Gastroesophageal sphincter (tissue), 4 donors: ENCODE measurements around the gene AURKA. TPM values are rescaled to one million over a fixed set of nuclear protein-coding genes. Genes with fewer than 3 reads are reported as not detected.
A peak's percentile ranks its signal among the peaks of the same experiment; 100 is the strongest.

Source experiments
- ATAC-seq: fragments of 150-250 bp; one replicate; pipeline ENCODE4 v1.9.1; 2016; ENCODE audit warnings: mild to moderate bottlenecking, moderate library complexity
- H3K27ac ChIP-seq, 4 donors: fragments of 200-600 bp; sonication (generic) in 3 of 4; 1 replicate in 3 of 4; 2 replicates in 1 of 4; pipeline ENCODE4 v1.5.1; 2016 to 2019
- H3K27me3 ChIP-seq: fragments of 200-600 bp; sonication (generic); one replicate; pipeline ENCODE4 v1.5.1; 2019
- H3K36me3 ChIP-seq, 2 donors: fragments of 200-600 bp; sonication (generic); one replicate each; pipeline ENCODE4 v1.5.1; 2019; ENCODE audit warnings: control low read depth in 1 of 2
- H3K4me1 ChIP-seq, 3 donors: fragments of 200-600 bp; sonication (generic); 1 replicate in 2 of 3; 2 replicates in 1 of 3; pipeline ENCODE4 v1.5.1; 2016 to 2019; ENCODE audit warnings: control low read depth in 2 of 3
- H3K4me3 ChIP-seq, 2 donors: fragments of 200-600 bp; sonication (generic); one replicate each; pipeline ENCODE4 v1.5.1; 2019; ENCODE audit warnings: mild to moderate bottlenecking in 1 of 2, moderate library complexity in 1 of 2
- H3K9me3 ChIP-seq, 3 donors: fragments of 200-600 bp; sonication (generic); one replicate each; pipeline ENCODE4 v1.5.1; 2017 to 2019; ENCODE audit warnings: control low read depth in 2 of 3
- CTCF ChIP-seq, 4 experiments: fragments of 200-600 bp in 2 of 4; fragments of 450-650 bp in 2 of 4; sonication (generic) in 1 of 4; IDR thresholded peaks; one replicate each; pipeline ENCODE4 v1.5.1; 2017 to 2019; ENCODE audit warnings: antibody characterized with exemption in 4 of 4, mild to moderate bottlenecking in 2 of 4, moderate library complexity in 2 of 4
- EP300 ChIP-seq: sonication (generic); formaldehyde crosslinking; IDR thresholded peaks from one replicate; pipeline ENCODE4 v1.6.1; 2017; ENCODE audit warnings: antibody characterized with exemption, mild to moderate bottlenecking
- POLR2A ChIP-seq, 2 donors: fragments of 450-650 bp; IDR thresholded peaks; one replicate each; pipeline ENCODE4 v1.6.1; 2017; ENCODE audit warnings: antibody characterized with exemption in 2 of 2, mild to moderate bottlenecking in 2 of 2, moderate library complexity in 1 of 2
- POLR2AphosphoS5 ChIP-seq: sonication (generic); formaldehyde crosslinking; IDR thresholded peaks from one replicate; pipeline ENCODE4 v1.6.1; 2017; ENCODE audit warnings: antibody characterized with exemption
- WGBS, 2 donors: methylation state at CpG; one replicate each; pipeline ENCODE4 v1.1.5; 2018; ENCODE audit warnings: low coverage in 1 of 2; 5-methylcytosine and 5-hydroxymethylcytosine counted together
- total RNA-seq, 4 donors: library from RNA; depleted of rRNA; stranded (reverse); fragments of >200 nt; gene quantifications; one replicate each; pipeline ENCODE4 v1.1.0, GENCODE V29; 2016

AURKA gene
- total RNA-seq, 4 donors from 2014 or later = 0.54 to 2.5 (median 1.6) TPM

GRCh38 chr20:56359212-56360132, 32.5 kb downstream of the AURKA start:
- Histone ChIP-seq H3K9me3 (no peaks in the 10 kb centered on the region), H3K36me3 (peaks cover 0 to 23% of the 10 kb centered on the region in 2 donors), H3K27ac (peak overlapping the region; percentile 77 to 91 (median 84)), H3K4me1 (peaks cover 0 to 50% (median 19%) of the 10 kb centered on the region in 3 donors), H3K4me3 (peak overlapping the region; percentile 95 to 100), H3K27me3 (no peaks in the 10 kb centered on the region)
- ATAC-seq = peak; percentile 56
- TF ChIP-seq CTCF (IDR thresholded peaks at IDR 0.05) (no peak), POLR2A (IDR thresholded peaks at IDR 0.05) (peak in 1 of 2 donors; percentile 3)
- 7 to 21% methylated on average over 12 to 17 of the region's 51 CpGs for WGBS, 2 donors

- Histone ChIP-seq H3K27ac (peak within 1 kb of the TSS; percentile 77 to 91 (median 84)), H3K27me3 (no peaks in the 10 kb centered on the region), H3K4me1 (peaks cover 0 to 49% (median 19%) of the 10 kb centered on the region in 3 donors), H3K4me3 (peak within 1 kb of the TSS; percentile 95 to 100), H3K36me3 (peaks cover 0 to 15% of the 10 kb centered on the region in 2 donors), H3K9me3 (no peaks in the 10 kb centered on the region)
- ATAC-seq = peak; percentile 99
- WGBS, 2 donors = 0% methylated on average over 4 of the region's 63 CpGs; no CpG with 5 or more reads in 1 of the 2 donors
- TF ChIP-seq EP300 (no peak), POLR2A (IDR thresholded peaks at IDR 0.05) (peak; percentile 70 to 73), CTCF (IDR thresholded peaks at IDR 0.05) (no peak), POLR2AphosphoS5 (peak; percentile 78)
These were observed 33.3 kb downstream of the AURKA start, which contains the start of gene FAM210B for GRCh38 chr20:56358600-56359211. Gene FAM210B, plus strand, starts transcription at chr20:56358974. Its CDS starts 32 bp downstream, at chr20:56359006.

GRCh38 chr20:56358070-56358469, 33.9 kb downstream of the AURKA start:
- Histone ChIP-seq H3K4me3 (peak overlapping the region; percentile 95 to 100), H3K9me3 (no peaks in the 10 kb centered on the region), H3K27ac (peak overlapping the region in 2 of 4 donors; percentile 24 to 91), H3K36me3 (peaks cover 0 to 10% of the 10 kb centered on the region in 2 donors), H3K27me3 (no peaks in the 10 kb centered on the region), H3K4me1 (peaks cover 0 to 42% (median 19%) of the 10 kb centered on the region in 3 donors)
- no peak for TF ChIP-seq POLR2A (IDR thresholded peaks at IDR 0.05)
- TF ChIP-seq POLR2AphosphoS5 = no peak
- no peak for TF ChIP-seq CTCF (IDR thresholded peaks at IDR 0.05)
- TF ChIP-seq EP300 = no peak
- no peak for ATAC-seq
- 35 to 46% methylated on average over 3 to 6 of the region's 6 CpGs for WGBS, 2 donors

- TF ChIP-seq POLR2A (IDR thresholded peaks at IDR 0.05) = no peak
- WGBS, 2 donors = 85 to 91% methylated on average over 4 of the region's 4 CpGs
These were observed 38.7 kb downstream of the AURKA start for GRCh38 chr20:56353356-56353755.

GRCh38 chr20:56352345-56353055, 39.5 kb downstream of the AURKA start:
- H3K36me3 ChIP-seq = no peaks in the 10 kb centered on the region
- TF ChIP-seq POLR2A (IDR thresholded peaks at IDR 0.05) = no peak
- TF ChIP-seq CTCF (IDR thresholded peaks at IDR 0.05) = no peak
- TF ChIP-seq POLR2AphosphoS5 = no peak
- no peak for TF ChIP-seq EP300
- H3K27me3 ChIP-seq = peaks cover 5% of the 10 kb centered on the region
- no peaks in the 10 kb centered on the region for H3K4me1 ChIP-seq
- ATAC-seq = no peak
- 50 to 69% methylated on average over 5 of the region's 5 CpGs for WGBS, 2 donors
- no peaks in the 10 kb centered on the region for H3K9me3 ChIP-seq
- H3K4me3 ChIP-seq = no peak overlapping the region
- H3K27ac ChIP-seq = no peak overlapping the region

More at GRCh38 chr20:56353356-56353755, 38.7 kb downstream of the AURKA start:
- Histone ChIP-seq H3K4me1 (peaks cover 0 to 2% (median 0%) of the 10 kb centered on the region in 3 donors), H3K36me3 (no peaks in the 10 kb centered on the region), H3K9me3 (no peaks in the 10 kb centered on the region), H3K27me3 (no peaks in the 10 kb centered on the region), H3K27ac (no peak overlapping the region), H3K4me3 (no peak overlapping the region)
- no peak for ATAC-seq
